SK-N-MC (cell line): ENCODE measurements around the gene GBA3.

Source experiments
- EZH2 ChIP-seq: fragments of 200-600 bp; sonication (generic); IDR thresholded peaks from one replicate; pipeline ENCODE4 v1.6.1; 2017; ENCODE audit warnings: antibody characterized with exemption
- FOXP2 ChIP-seq: optimal IDR thresholded peaks from 2 replicates; pipeline ENCODE3; 2011; ENCODE audit warnings: mild to moderate bottlenecking, moderate library complexity; ENCODE audit not compliant: insufficient read depth; ENCODE audit errors: extremely low read length, control extremely low read depth
- POLR2AphosphoS5 ChIP-seq: IDR thresholded peaks from 2 replicates; pipeline ENCODE4 v1.6.1; 2012; ENCODE audit warnings: mild to moderate bottlenecking, low read depth, low read length, borderline replicate concordance

DNA sequence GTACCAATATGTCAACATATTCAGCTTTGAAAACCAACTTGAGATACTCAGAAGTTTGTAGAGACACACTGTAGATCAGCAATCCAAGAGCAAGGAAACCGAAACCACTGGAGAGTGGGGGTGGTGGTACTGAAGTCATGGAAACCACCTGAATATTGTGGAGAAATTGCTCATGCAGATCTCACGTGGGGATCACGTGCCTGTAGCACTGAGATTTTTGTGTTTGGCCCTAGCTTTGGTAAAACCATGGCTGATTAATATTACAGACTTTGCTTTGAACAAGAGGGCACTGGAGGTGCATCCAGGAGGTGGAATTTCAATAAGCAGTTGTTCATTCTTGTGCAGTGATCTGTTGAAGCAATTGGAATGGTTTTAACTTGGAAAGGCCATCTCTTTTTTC, 47.2 kb downstream of the GBA3 start:
- no peak for TF ChIP-seq EZH2
- no peak for TF ChIP-seq POLR2AphosphoS5
- no peak for TF ChIP-seq FOXP2
